ENCODE results near the gene TTC33. TPM values are rescaled to one million over a fixed set of nuclear protein-coding genes. Genes with fewer than 3 reads are reported as not detected.

The TTC33 gene
- total RNA-seq, 1 experiment from 2014 or later = 12.6 TPM

DNA sequence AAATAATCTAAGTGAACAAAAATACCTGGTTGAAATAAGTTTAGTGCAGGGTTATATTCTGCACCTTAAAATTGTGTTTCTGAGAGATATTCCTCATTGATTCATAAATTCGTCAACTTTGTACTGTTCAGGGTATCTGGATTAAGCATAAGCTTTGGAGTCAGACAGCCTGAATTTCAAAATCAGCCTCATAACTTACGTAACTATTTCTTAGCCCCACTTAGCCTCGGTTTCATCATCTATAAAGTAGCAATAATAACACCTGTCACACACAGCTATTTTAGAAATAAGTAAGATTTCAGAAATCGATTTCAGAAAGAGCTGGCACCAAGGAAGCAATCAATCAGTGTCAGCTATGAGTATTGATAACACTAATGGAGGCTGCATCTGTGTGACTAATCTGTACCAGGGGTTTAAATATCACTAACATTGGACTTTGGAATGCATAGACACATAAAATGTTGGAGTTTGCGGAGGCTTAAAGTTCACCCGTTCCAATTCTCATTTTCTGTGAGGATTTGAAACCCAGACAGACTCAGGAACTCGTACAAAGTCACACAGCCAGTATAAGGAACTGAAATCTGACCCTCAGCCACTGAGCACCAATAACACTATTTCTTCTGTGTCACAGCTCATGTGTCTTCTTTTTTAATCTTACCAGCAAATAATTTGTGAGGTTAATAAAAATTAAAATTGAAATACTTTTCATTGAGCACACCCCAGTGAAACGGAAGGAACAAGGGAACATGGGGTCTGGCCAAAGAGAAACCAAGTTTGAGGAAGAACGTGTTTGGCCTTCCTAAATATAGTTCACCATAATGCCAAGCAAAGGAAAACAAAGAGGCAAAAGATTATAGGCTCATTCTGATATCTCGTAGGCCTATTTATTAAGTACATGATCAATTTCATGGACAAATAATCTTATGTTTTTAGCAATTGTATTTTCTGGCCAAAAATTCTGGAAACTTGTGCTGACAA is 270.5 kb downstream of the TTC33 start:
- ATAC-seq (no peak), DNase-seq (ENCODE audit: low read depth, low spot score) (no peak)
- no peak for TF ChIP-seq TCF7L2 (IDR thresholded peaks at IDR 0.05; ENCODE audit: low read depth, low read length)
- TF ChIP-seq, protein P1, sequence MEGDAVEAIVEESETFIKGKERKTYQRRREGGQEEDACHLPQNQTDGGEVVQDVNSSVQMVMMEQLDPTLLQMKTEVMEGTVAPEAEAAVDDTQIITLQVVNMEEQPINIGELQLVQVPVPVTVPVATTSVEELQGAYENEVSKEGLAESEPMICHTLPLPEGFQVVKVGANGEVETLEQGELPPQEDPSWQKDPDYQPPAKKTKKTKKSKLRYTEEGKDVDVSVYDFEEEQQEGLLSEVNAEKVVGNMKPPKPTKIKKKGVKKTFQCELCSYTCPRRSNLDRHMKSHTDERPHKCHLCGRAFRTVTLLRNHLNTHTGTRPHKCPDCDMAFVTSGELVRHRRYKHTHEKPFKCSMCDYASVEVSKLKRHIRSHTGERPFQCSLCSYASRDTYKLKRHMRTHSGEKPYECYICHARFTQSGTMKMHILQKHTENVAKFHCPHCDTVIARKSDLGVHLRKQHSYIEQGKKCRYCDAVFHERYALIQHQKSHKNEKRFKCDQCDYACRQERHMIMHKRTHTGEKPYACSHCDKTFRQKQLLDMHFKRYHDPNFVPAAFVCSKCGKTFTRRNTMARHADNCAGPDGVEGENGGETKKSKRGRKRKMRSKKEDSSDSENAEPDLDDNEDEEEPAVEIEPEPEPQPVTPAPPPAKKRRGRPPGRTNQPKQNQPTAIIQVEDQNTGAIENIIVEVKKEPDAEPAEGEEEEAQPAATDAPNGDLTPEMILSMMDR (IDR thresholded peaks at IDR 0.05) = no peak
- TF ChIP-seq, protein P2, sequence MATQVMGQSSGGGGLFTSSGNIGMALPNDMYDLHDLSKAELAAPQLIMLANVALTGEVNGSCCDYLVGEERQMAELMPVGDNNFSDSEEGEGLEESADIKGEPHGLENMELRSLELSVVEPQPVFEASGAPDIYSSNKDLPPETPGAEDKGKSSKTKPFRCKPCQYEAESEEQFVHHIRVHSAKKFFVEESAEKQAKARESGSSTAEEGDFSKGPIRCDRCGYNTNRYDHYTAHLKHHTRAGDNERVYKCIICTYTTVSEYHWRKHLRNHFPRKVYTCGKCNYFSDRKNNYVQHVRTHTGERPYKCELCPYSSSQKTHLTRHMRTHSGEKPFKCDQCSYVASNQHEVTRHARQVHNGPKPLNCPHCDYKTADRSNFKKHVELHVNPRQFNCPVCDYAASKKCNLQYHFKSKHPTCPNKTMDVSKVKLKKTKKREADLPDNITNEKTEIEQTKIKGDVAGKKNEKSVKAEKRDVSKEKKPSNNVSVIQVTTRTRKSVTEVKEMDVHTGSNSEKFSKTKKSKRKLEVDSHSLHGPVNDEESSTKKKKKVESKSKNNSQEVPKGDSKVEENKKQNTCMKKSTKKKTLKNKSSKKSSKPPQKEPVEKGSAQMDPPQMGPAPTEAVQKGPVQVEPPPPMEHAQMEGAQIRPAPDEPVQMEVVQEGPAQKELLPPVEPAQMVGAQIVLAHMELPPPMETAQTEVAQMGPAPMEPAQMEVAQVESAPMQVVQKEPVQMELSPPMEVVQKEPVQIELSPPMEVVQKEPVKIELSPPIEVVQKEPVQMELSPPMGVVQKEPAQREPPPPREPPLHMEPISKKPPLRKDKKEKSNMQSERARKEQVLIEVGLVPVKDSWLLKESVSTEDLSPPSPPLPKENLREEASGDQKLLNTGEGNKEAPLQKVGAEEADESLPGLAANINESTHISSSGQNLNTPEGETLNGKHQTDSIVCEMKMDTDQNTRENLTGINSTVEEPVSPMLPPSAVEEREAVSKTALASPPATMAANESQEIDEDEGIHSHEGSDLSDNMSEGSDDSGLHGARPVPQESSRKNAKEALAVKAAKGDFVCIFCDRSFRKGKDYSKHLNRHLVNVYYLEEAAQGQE (IDR thresholded peaks at IDR 0.05; ENCODE audit: insufficient read depth in 1 of 2, low read depth in 2 of 2, low read length in 1 of 2) = no peak
- TF ChIP-seq SIN3A (IDR thresholded peaks at IDR 0.05; ENCODE audit: borderline replicate concordance, insufficient read depth, low read depth, low read length) = no peak
- TF ChIP-seq POLR2AphosphoS5 (IDR thresholded peaks at IDR 0.05; ENCODE audit: low read depth, low read length) = no peak
- H3K27ac ChIP-seq (ENCODE audit: low read length) = no peak overlapping the region
- BruUV-seq (replicated peaks) = no TSS peak
- H3K4me3 ChIP-seq (ENCODE audit: low read depth in 2 of 2, low read length in 2 of 2) = no peak overlapping the region
- no peaks in the 10 kb centered on the region for H3K4me1 ChIP-seq (ENCODE audit: control insufficient read depth, insufficient read depth, low read length)
- ChIA-PET CTCF (no interaction called here), POLR2A (no interaction called here)
- intact Hi-C loops (cut with micrococcal nuclease; ENCODE audit: unreplicated experiment) (no loop called here), in situ Hi-C loops (cut with HindIII; ENCODE audit: low pct_unique_long_range_greater_than_20kb, low sequenced_read_pairs) (no loop called here)
- H3K27me3 ChIP-seq (ENCODE audit: control insufficient read depth, insufficient read depth, low read length) = no peaks in the 10 kb centered on the region
- H3K9me3 ChIP-seq (ENCODE audit: control insufficient read depth, insufficient read depth, low read depth, low read length) = no peaks in the 10 kb centered on the region
- H3K36me3 ChIP-seq (ENCODE audit: control insufficient read depth, insufficient read depth, low read length) = no peaks in the 10 kb centered on the region

DNA sequence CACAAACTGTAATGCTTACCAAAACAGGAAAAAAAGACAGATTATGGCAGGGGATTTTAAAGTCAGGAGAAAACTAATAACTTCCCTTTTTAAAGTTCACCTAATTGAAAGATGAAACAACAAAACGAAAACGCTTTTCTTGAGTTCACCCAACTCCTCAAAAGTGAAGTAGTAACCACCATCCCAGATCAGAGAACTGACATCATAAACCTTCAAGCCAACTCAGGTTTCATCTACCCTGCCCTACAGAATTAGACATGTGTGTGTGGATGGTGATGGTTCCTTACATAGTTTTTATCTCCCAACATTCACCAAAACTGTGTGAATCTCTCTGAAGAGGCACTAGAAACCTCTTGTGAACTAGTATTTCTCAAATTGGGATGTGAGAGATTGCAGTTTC is 271.3 kb downstream of the TTC33 start:
- intact Hi-C loops (cut with micrococcal nuclease; ENCODE audit: unreplicated experiment) = no loop called here
- no peak overlapping the region for H3K27ac ChIP-seq (ENCODE audit: low read length)
- no TSS peak for BruUV-seq (replicated peaks)
- in situ Hi-C loops (cut with HindIII; ENCODE audit: low pct_unique_long_range_greater_than_20kb, low sequenced_read_pairs) = no loop called here
- CTCF ChIA-PET = no interaction called here
- no peak for TF ChIP-seq POLR2AphosphoS5 (IDR thresholded peaks at IDR 0.05; ENCODE audit: low read depth, low read length)
- TF ChIP-seq, protein P2 (IDR thresholded peaks at IDR 0.05; ENCODE audit: insufficient read depth in 1 of 2, low read depth in 2 of 2, low read length in 1 of 2) = no peak
- TF ChIP-seq, protein P1 (IDR thresholded peaks at IDR 0.05) = no peak
- no peak for TF ChIP-seq TCF7L2 (IDR thresholded peaks at IDR 0.05; ENCODE audit: low read depth, low read length)
- no peak for TF ChIP-seq SIN3A (IDR thresholded peaks at IDR 0.05; ENCODE audit: borderline replicate concordance, insufficient read depth, low read depth, low read length)
- no peak for DNase-seq (ENCODE audit: low read depth, low spot score)
- H3K9me3 ChIP-seq (ENCODE audit: control insufficient read depth, insufficient read depth, low read depth, low read length) = no peaks in the 10 kb centered on the region
- no peaks in the 10 kb centered on the region for H3K36me3 ChIP-seq (ENCODE audit: control insufficient read depth, insufficient read depth, low read length)
- no peak for ATAC-seq
- POLR2A ChIA-PET = no interaction called here
- no peaks in the 10 kb centered on the region for H3K27me3 ChIP-seq (ENCODE audit: control insufficient read depth, insufficient read depth, low read length)
- no peak overlapping the region for H3K4me3 ChIP-seq (ENCODE audit: low read depth in 2 of 2, low read length in 2 of 2)
- no peaks in the 10 kb centered on the region for H3K4me1 ChIP-seq (ENCODE audit: control insufficient read depth, insufficient read depth, low read length)
